Cardiac muscle cell (in vitro differentiated cells and primary cell): ENCODE results near the gene IARS2. TPM values are rescaled to one million over a fixed set of nuclear protein-coding genes. Genes with fewer than 3 reads are reported as not detected.

ENCODE experiments used
- DNase-seq, 2 donors: peaks; one replicate each; pipeline versions ENCODE4 v3.0.0 to v3.0.0-alpha.2; 2010 to 2017; ENCODE audit warnings: low read depth in 1 of 2, low spot score in 1 of 2
- H3K27ac ChIP-seq: fragments of 200-600 bp; sonication (generic); 2 replicates; pipeline ENCODE4 v1.5.1; 2016
- H3K27me3 ChIP-seq: fragments of 200-600 bp; sonication (generic); 2 replicates; pipeline ENCODE4 v1.6.0; 2016; ENCODE audit warnings: control low read depth
- H3K36me3 ChIP-seq: fragments of 200-600 bp; sonication (generic); 2 replicates; pipeline ENCODE4 v1.5.1; 2016; ENCODE audit warnings: control low read depth
- H3K4me1 ChIP-seq: fragments of 200-600 bp; sonication (generic); 2 replicates; pipeline ENCODE4 v1.8.1; 2017; ENCODE audit warnings: low read depth, mild to moderate bottlenecking, mixed run types
- H3K4me3 ChIP-seq: fragments of 200-600 bp; sonication (generic); 2 replicates; pipeline ENCODE4 v1.5.1; 2016; ENCODE audit warnings: mild to moderate bottlenecking
- H3K9me3 ChIP-seq: fragments of 200-600 bp; sonication (generic); 2 replicates; pipeline ENCODE4 v1.5.1; 2017; ENCODE audit warnings: low read depth, mild to moderate bottlenecking, control low read depth
- polyA plus RNA-seq: library from polyadenylated mRNA; unstranded; fragments of >200 nt; fragmentation: Nextera tagmentation; extraction: Ambion mirVana; gene quantifications from 2 replicates; pipeline ENCODE4 v1.2.1, GENCODE V29; 2016
- total RNA-seq: library from RNA; depleted of rRNA; stranded (reverse); fragments of >200 nt; gene quantifications from 2 replicates; pipeline ENCODE4 v1.2.3, GENCODE V29; 2016
- TF ChIP-seq, protein P1 (sequence below): IDR thresholded peaks from 2 replicates; pipeline ENCODE4 v1.5.1; 2012; ENCODE audit warnings: low read depth, mild to moderate bottlenecking, low read length

The IARS2 gene
- total and polyA plus RNA-seq, 2 experiments from 2014 or later, result 71.7 to 91.4 TPM

DNA sequence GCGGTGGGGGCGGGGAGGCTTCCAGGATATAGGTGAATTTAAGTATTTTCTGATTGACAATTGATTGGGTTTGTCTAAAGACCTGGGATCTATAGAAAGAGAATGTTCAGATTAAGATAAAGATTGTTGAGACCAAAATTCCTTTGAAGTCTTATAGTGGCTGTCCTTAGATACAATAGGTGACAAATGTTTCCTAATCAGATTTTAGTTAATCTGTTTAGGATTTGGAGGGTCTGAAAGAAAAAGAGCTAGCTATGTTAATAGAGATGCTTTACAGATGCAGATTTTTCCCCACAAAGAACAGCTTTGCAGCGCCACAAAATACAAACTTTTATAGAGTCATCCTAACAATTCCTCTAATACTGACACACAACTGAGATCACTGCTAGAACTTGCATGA is 33.1 kb upstream of the IARS2 start:
- TF ChIP-seq, protein P1, sequence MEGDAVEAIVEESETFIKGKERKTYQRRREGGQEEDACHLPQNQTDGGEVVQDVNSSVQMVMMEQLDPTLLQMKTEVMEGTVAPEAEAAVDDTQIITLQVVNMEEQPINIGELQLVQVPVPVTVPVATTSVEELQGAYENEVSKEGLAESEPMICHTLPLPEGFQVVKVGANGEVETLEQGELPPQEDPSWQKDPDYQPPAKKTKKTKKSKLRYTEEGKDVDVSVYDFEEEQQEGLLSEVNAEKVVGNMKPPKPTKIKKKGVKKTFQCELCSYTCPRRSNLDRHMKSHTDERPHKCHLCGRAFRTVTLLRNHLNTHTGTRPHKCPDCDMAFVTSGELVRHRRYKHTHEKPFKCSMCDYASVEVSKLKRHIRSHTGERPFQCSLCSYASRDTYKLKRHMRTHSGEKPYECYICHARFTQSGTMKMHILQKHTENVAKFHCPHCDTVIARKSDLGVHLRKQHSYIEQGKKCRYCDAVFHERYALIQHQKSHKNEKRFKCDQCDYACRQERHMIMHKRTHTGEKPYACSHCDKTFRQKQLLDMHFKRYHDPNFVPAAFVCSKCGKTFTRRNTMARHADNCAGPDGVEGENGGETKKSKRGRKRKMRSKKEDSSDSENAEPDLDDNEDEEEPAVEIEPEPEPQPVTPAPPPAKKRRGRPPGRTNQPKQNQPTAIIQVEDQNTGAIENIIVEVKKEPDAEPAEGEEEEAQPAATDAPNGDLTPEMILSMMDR, result no peak
- peaks cover 16% of the 10 kb centered on the region for H3K36me3 ChIP-seq
- H3K4me1 ChIP-seq, result no peaks in the 10 kb centered on the region
- H3K27ac ChIP-seq, result no peak overlapping the region
- H3K9me3 ChIP-seq, result no peaks in the 10 kb centered on the region
- DNase-seq, result no peak
- H3K4me3 ChIP-seq, result no peak overlapping the region
- H3K27me3 ChIP-seq, result no peaks in the 10 kb centered on the region

DNA sequence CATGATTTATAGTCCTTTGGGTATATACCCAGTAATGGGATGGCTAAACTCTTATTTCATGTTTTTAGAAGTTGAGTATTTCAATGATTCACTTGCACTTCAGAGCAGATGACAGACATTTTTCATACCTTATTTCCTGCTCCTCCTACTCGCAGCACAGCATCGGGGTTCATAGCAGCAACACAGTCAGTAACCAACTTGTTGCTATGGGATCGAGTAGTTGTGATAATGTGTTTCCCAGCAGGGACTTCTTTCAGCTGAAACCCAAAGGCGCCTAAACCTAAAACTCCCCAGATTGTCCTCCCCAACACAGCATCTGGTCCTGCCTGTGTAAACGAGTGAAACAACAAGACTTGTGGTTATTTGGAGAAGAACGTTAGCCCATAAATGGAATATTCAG is 31.3 kb upstream of the IARS2 start:
- TF ChIP-seq, protein P1, result no peak
- Histone ChIP-seq H3K27me3 (no peaks in the 10 kb centered on the region), H3K27ac (no peak overlapping the region), H3K9me3 (no peaks in the 10 kb centered on the region), H3K4me3 (no peak overlapping the region), H3K36me3 (peaks cover 31% of the 10 kb centered on the region), H3K4me1 (no peaks in the 10 kb centered on the region)
- no peak for DNase-seq

DNA sequence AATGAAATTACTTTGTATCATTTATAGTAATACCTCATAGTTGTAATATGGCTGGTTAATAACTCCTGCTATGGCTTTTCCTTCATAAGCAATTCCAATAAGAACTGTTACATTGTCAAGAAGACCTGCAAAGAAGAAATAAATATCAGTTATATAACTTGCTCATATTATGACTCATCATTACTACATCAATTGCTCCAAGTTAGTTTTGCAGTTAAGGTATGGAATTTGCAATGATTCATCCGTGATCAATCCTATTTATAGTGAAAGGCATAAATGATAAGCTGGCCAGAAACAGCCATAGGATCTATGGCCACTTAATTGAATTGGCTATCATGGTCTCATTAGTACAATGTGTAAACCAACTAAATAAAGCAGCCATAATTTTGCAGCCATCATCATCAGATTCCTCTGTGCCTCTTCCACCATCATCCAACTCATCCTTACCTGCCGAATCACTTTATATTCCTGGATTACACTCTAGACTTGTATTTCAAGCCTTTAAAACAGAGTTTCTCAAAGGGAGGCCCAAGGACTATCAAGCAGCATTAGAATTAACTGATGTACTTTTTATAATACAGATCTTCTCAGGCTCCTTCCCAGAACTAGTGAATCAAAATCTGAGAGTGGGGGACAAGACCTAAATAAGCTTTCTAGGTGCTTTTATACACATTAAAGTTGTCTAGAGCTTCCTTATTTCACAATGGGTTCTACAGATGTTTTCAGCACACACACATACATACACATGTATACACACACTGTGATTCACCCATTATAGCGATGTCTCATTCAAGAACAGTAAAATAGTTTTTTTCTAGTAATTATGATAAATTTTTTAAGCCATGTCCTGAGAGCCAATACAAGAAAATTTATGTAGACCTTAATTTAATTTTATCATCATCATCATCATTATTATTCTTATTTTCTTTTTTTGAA is 26.4 kb upstream of the IARS2 start:
- Histone ChIP-seq H3K27me3 (no peaks in the 10 kb centered on the region), H3K4me1 (no peaks in the 10 kb centered on the region), H3K9me3 (no peaks in the 10 kb centered on the region), H3K4me3 (no peak overlapping the region), H3K27ac (no peak overlapping the region), H3K36me3 (peaks cover 33% of the 10 kb centered on the region)
- TF ChIP-seq, protein P1, result no peak
- DNase-seq, result no peak

DNA sequence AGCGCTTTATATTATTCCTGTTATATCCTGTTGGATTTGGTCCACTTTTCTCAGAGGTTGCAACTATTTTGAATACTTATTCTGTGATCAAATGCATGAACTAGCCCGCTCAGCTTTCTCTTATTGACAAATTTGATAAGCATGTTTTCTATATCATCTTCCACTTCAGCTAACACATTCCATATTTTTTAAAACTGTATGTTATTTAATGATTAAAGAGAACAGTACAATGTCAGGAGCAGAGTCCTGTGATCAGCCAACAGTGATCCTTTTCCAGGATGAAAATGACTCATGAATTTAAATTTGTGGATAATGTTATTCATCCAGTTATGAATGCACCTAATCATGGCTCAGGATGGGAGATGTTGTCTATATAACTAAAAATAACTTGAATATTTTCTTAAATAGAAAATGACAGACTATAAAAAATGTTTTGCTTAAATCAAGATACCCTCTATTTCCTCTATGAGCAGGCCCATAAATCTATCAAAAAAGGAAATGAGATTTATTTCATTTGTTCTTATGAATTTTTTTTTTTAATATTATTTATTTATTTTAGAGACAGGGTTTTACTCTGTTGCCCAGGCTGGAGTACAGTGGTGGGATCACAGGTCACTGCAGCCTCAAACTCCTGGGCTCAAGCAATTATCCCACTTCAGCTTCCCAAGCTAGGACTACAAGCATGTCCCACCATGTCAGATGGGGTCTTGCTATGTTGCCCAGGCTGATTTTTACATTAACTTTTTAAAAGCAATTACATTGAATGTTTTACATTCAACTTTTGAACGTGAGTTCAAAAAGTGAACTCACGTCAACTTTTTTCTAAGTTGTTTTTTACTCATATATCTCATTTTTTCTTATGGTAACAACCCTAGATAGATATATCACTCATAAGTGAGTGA is 16.8 kb upstream of the IARS2 start:
- no peak overlapping the region for H3K4me3 ChIP-seq
- H3K4me1 ChIP-seq, result no peaks in the 10 kb centered on the region
- TF ChIP-seq, protein P1, result no peak
- H3K27me3 ChIP-seq, result no peaks in the 10 kb centered on the region
- no peaks in the 10 kb centered on the region for H3K9me3 ChIP-seq
- H3K27ac ChIP-seq, result no peak overlapping the region
- no peak for DNase-seq
- H3K36me3 ChIP-seq, result peaks cover 11% of the 10 kb centered on the region

DNA sequence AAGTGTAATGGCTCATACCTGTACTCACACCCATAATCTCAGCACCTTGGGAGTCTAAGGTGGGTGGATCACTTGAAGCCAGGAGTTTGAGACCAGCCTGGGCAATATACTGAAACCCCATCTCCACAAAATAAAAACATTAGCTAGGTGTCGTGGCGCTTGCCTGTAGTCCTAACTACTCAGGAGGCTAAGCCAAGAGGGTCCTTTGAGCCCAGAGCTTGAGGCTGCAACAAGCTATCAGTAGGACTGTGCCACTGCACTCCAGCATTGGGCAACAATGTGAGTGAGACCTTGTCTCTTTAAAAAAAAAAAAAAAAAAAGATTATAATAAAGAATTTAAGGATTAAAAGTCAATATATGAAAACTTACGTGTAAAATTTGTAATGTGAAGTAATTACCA is 16.0 kb upstream of the IARS2 start:
- no peak for DNase-seq
- Histone ChIP-seq H3K4me3 (no peak overlapping the region), H3K27ac (no peak overlapping the region), H3K9me3 (no peaks in the 10 kb centered on the region), H3K27me3 (no peaks in the 10 kb centered on the region), H3K4me1 (no peaks in the 10 kb centered on the region), H3K36me3 (peaks cover 4% of the 10 kb centered on the region)
- TF ChIP-seq, protein P1, result no peak
